PC-9 (cell line): ENCODE measurements around the gene KRT15. TPM values are rescaled to one million over a fixed set of nuclear protein-coding genes. Genes with fewer than 3 reads are reported as not detected.
"Not testable (repeated sequence)": the region's sequence is repeated elsewhere in the genome, so short reads cannot be mapped to it uniquely, and the experiment has no call there.

Experiments
- BruUV-seq: library from RNA; stranded (reverse); fragments of 400-500 nt; replicated peaks from 2 replicates; lab custom pipeline; 2021; lab: Mats Ljungman, UMichigan
- CTCF ChIA-PET: fragments of 300-600 bp; sonication (Branson Sonifier 250); formaldehyde crosslinking; loops from one replicate; lab custom pipeline; 2022; ENCODE audit warnings: antibody characterized with exemption; lab: Charles Lee
- POLR2A ChIA-PET: fragments of 300-600 bp; sonication (Branson Sonifier 250); formaldehyde crosslinking; loops from one replicate; lab custom pipeline; 2022; ENCODE audit warnings: antibody characterized with exemption; ENCODE audit not compliant: unreplicated experiment; lab: Charles Lee
- DNase-seq, 2 experiments: peaks; one replicate each; pipeline versions ENCODE4 v3.0.0 to v3.0.0-alpha.2; 2015 to 2022; ENCODE audit warnings: mixed read lengths in 1 of 2
- H2AFZ ChIP-seq: fragments of 200-600 bp; sonication (generic); 2 replicates; pipeline ENCODE4 v1.8.1; 2017; ENCODE audit warnings: antibody characterized with exemption
- H3F3A ChIP-seq: fragments of 200-600 bp; sonication (generic); 2 replicates; pipeline ENCODE4 v1.8.1; 2017; ENCODE audit warnings: antibody characterized with exemption, mild to moderate bottlenecking, low read depth; ENCODE audit not compliant: insufficient read depth
- H3K27ac ChIP-seq: fragments of 200-600 bp; sonication (generic); 2 replicates; pipeline ENCODE4 v1.6.1; 2016; ENCODE audit warnings: mixed run types
- H3K27me3 ChIP-seq: fragments of 200-600 bp; sonication (generic); 2 replicates; pipeline ENCODE4 v1.6.1; 2016; ENCODE audit warnings: low read depth, mixed run types; ENCODE audit not compliant: insufficient read depth
- H3K36me3 ChIP-seq: fragments of 200-600 bp; sonication (generic); 2 replicates; pipeline ENCODE4 v1.6.1; 2016; ENCODE audit warnings: low read depth, mixed run types
- H3K4me1 ChIP-seq: fragments of 200-600 bp; sonication (generic); replicated peaks from 2 replicates; pipeline ENCODE4 v1.6.1; 2016; ENCODE audit warnings: mixed run types; ENCODE audit not compliant: insufficient read depth
- H3K4me2 ChIP-seq: fragments of 200-600 bp; sonication (generic); 2 replicates; pipeline ENCODE4 v1.6.1; 2017; ENCODE audit warnings: mixed run types
- H3K4me3 ChIP-seq: fragments of 200-600 bp; sonication (generic); 2 replicates; pipeline ENCODE4 v1.6.1; 2016; ENCODE audit warnings: mixed run types
- H3K79me2 ChIP-seq: fragments of 200-600 bp; sonication (generic); 2 replicates; pipeline ENCODE4 v1.6.1; 2017; ENCODE audit warnings: low read depth, mixed run types
- H3K9me2 ChIP-seq: fragments of 200-600 bp; sonication (generic); 2 replicates; pipeline ENCODE4 v1.8.1; 2017; ENCODE audit warnings: mild to moderate bottlenecking; ENCODE audit not compliant: insufficient read depth
- H3K9me3 ChIP-seq: fragments of 200-600 bp; sonication (generic); 2 replicates; pipeline ENCODE4 v1.8.1; 2016; ENCODE audit warnings: low read depth; ENCODE audit not compliant: insufficient read depth
- H4K20me1 ChIP-seq: fragments of 200-600 bp; sonication (generic); 2 replicates; pipeline ENCODE4 v1.8.1; 2017; ENCODE audit not compliant: insufficient read depth
- CTCF ChIP-seq: fragments of 200-600 bp; sonication (generic); conservative IDR thresholded peaks from 2 replicates; pipeline ENCODE4 v1.6.1; 2017; ENCODE audit warnings: mixed run types, antibody characterized with exemption, mild to moderate bottlenecking, moderate library complexity
- EZH2 ChIP-seq: fragments of 200-600 bp; sonication (generic); IDR thresholded peaks from 2 replicates; pipeline ENCODE4 v1.8.0; 2017; ENCODE audit warnings: antibody characterized with exemption, low read depth
- intact Hi-C: fragments of 100-400 bp; cut with micrococcal nuclease; formaldehyde crosslinking; loops from one replicate; pipeline ENCODE4 v1.10.0; 2022; ENCODE audit not compliant: unreplicated experiment
- total RNA-seq: library from RNA; stranded (reverse); gene quantifications from 2 replicates; pipeline ENCODE4 v1.2.3, GENCODE V29; 2021

Gene KRT15
- total RNA-seq, 1 experiment from 2014 or later: 41.9 TPM

- Histone ChIP-seq H3K36me3 (no peaks in the 10 kb centered on the region), H3K4me3 (no peak overlapping the region), H3K4me2 (no peak overlapping the region), H2AFZ (no peak overlapping the region), H3F3A (peaks cover 58% of the 10 kb centered on the region), H3K27ac (peak overlapping the region; percentile 93; the same call in 1 of the 2 replicates), H3K9me3 (no peaks in the 10 kb centered on the region), H3K9me2 (no peaks in the 10 kb centered on the region), H3K27me3 (no peaks in the 10 kb centered on the region), H3K79me2 (peaks cover 12% of the 10 kb centered on the region; the same call in 1 of the 2 replicates), H3K4me1 (peaks cover 71% of the 10 kb centered on the region), H4K20me1 (no peaks in the 10 kb centered on the region)
- no peak for TF ChIP-seq CTCF
- no peak for TF ChIP-seq EZH2
- ChIA-PET POLR2A (no interaction called here), CTCF (no interaction called here)
- BruUV-seq: no TSS peak
- DNase-seq: no peak
- intact Hi-C loops: loop anchor here (10.0 kb wide), 1 partner anchor 481 kb away; the partner anchor contains the start of genes KRTAP2-3 and KRTAP2-4
Measured at GRCh38 chr17:41545829-41546410, 27.2 kb upstream of the KRT15 start.

- Histone ChIP-seq H4K20me1 (no peaks in the 10 kb centered on the region), H3K79me2 (peaks cover 12% of the 10 kb centered on the region; the same call in 1 of the 2 replicates), H3K4me2 (peak overlapping the region; percentile 17; the same call in 1 of the 2 replicates), H3K4me1 (peaks cover 71% of the 10 kb centered on the region), H2AFZ (no peak overlapping the region), H3K9me3 (no peaks in the 10 kb centered on the region), H3K36me3 (no peaks in the 10 kb centered on the region), H3K9me2 (no peaks in the 10 kb centered on the region), H3K27ac (no peak overlapping the region), H3K27me3 (no peaks in the 10 kb centered on the region), H3F3A (peaks cover 56% of the 10 kb centered on the region), H3K4me3 (no peak overlapping the region)
- no TSS peak for BruUV-seq
- no peak for DNase-seq
- intact Hi-C loops: loop anchor here (10.0 kb wide), 1 partner anchor 480 kb away; the partner anchor contains the start of genes KRTAP2-3 and KRTAP2-4
- ChIA-PET CTCF (interaction anchor here (0.6 kb wide), 1 partner anchor 116 kb away, joined by 6 read pairs; no protein-coding TSS in a partner anchor), POLR2A (interaction anchor here (0.5 kb wide), 2 partner anchors 15 to 588 kb away, joined by 4 to 5 read pairs; no protein-coding TSS in a partner anchor)
- TF ChIP-seq CTCF: no peak
- no peak for TF ChIP-seq EZH2
Measured at GRCh38 chr17:41544935-41545334, 26.2 kb upstream of the KRT15 start.

GRCh38 chr17:41544491-41544892 is 25.8 kb upstream of the KRT15 start:
- Histone ChIP-seq H3K27ac (no peak overlapping the region), H3K9me3 (no peaks in the 10 kb centered on the region), H3K36me3 (no peaks in the 10 kb centered on the region), H3K4me1 (peaks cover 71% of the 10 kb centered on the region), H3K9me2 (no peaks in the 10 kb centered on the region), H3F3A (peaks cover 54% of the 10 kb centered on the region), H3K4me3 (no peak overlapping the region), H4K20me1 (no peaks in the 10 kb centered on the region), H2AFZ (no peak overlapping the region), H3K79me2 (peaks cover 12% of the 10 kb centered on the region; the same call in 1 of the 2 replicates), H3K27me3 (no peaks in the 10 kb centered on the region), H3K4me2 (peak overlapping the region; percentile 17; the same call in 1 of the 2 replicates)
- DNase-seq: peak in 1 of 2 experiments; percentile 48
- intact Hi-C loops: loop anchor here (10.0 kb wide), 1 partner anchor 480 kb away; the partner anchor contains the start of genes KRTAP2-3 and KRTAP2-4
- ChIA-PET CTCF (interaction anchor here (0.5 to 0.9 kb wide), 3 partner anchors 36 to 428 kb away, joined by 3 to 6 read pairs (median 3); no protein-coding TSS in a partner anchor), POLR2A (interaction anchor here (0.5 kb wide), 2 partner anchors 15 to 587 kb away, joined by 4 to 5 read pairs; no protein-coding TSS in a partner anchor)
- BruUV-seq: no TSS peak
- TF ChIP-seq EZH2: no peak
- TF ChIP-seq CTCF: no peak

GRCh38 chr17:41542786-41543185 is 24.1 kb upstream of the KRT15 start:
- Histone ChIP-seq H3K79me2 (peaks cover 12% of the 10 kb centered on the region; the same call in 1 of the 2 replicates), H3K4me1 (peaks cover 75% of the 10 kb centered on the region), H3F3A (peaks cover 56% of the 10 kb centered on the region)
- DNase-seq, H3K36me3 ChIP-seq, H3K4me3 ChIP-seq, H2AFZ ChIP-seq, H3K27me3 ChIP-seq, H3K27ac ChIP-seq, POLR2A ChIA-PET, H4K20me1 ChIP-seq, H3K4me2 ChIP-seq, BruUV-seq, H3K9me3 ChIP-seq, H3K9me2 ChIP-seq, CTCF ChIA-PET: not testable (repeated sequence)
- intact Hi-C loops: loop anchor here (10.0 kb wide), 1 partner anchor 478 kb away; the partner anchor contains the start of genes KRTAP2-3 and KRTAP2-4
